ENCODE data around the gene METTL27.

METTL27 gene

DNA sequence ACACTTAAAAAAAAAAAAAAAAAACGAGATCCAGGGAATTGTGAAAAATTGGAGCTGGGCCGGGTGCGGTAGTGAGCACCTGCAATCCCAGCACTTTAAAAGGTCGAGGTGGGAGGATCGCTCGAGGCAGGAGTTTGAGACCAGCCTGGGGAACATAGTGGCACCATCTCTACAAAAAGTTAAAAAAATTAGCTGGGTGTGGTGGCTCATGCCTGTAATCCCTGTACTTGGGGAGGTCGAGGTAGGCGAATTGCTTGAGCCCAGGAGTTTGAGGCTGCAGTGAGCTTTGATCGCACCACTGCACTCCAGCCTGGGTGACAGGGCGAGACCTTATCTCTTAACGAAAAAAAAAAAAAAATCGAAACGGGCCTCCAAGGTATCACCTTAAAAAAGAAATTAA, 9.5 kb downstream of the METTL27 start:
- TF ChIP-seq, protein P1, sequence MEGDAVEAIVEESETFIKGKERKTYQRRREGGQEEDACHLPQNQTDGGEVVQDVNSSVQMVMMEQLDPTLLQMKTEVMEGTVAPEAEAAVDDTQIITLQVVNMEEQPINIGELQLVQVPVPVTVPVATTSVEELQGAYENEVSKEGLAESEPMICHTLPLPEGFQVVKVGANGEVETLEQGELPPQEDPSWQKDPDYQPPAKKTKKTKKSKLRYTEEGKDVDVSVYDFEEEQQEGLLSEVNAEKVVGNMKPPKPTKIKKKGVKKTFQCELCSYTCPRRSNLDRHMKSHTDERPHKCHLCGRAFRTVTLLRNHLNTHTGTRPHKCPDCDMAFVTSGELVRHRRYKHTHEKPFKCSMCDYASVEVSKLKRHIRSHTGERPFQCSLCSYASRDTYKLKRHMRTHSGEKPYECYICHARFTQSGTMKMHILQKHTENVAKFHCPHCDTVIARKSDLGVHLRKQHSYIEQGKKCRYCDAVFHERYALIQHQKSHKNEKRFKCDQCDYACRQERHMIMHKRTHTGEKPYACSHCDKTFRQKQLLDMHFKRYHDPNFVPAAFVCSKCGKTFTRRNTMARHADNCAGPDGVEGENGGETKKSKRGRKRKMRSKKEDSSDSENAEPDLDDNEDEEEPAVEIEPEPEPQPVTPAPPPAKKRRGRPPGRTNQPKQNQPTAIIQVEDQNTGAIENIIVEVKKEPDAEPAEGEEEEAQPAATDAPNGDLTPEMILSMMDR (conservative IDR thresholded peaks at IDR 0.05), result no peak
- H3K27ac ChIP-seq, result peak overlapping the region; percentile 100

DNA sequence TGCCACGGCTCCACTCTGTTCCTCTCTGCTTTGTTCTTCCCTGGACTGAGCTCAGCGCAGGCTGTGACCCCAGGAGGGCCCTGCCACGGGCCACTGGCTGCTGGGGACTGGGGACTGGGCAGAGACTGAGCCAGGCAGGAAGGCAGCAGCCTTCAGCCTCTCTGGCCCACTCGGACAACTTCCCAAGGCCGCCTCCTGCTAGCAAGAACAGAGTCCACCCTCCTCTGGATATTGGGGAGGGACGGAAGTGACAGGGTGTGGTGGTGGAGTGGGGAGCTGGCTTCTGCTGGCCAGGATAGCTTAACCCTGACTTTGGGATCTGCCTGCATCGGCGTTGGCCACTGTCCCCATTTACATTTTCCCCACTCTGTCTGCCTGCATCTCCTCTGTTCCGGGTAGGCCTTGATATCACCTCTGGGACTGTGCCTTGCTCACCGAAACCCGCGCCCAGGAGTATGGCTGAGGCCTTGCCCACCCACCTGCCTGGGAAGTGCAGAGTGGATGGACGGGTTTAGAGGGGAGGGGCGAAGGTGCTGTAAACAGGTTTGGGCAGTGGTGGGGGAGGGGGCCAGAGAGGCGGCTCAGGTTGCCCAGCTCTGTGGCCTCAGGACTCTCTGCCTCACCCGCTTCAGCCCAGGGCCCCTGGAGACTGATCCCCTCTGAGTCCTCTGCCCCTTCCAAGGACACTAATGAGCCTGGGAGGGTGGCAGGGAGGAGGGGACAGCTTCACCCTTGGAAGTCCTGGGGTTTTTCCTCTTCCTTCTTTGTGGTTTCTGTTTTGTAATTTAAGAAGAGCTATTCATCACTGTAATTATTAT, 10.3 kb downstream of the METTL27 start:
- H3K27ac ChIP-seq, result peak overlapping the region; percentile 100

DNA sequence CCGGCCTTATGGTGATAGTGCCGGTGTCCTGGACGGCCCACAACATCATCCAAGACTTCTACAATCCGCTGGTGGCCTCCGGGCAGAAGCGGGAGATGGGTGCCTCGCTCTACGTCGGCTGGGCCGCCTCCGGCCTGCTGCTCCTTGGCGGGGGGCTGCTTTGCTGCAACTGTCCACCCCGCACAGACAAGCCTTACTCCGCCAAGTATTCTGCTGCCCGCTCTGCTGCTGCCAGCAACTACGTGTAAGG, 10.8 kb downstream of the METTL27 start:
- peak overlapping the region; percentile 100 for H3K27ac ChIP-seq
- TF ChIP-seq, protein P1 (conservative IDR thresholded peaks at IDR 0.05), result no peak

More for the DNA sequence above, 10.3 kb downstream of the METTL27 start:
- TF ChIP-seq, protein P1 (conservative IDR thresholded peaks at IDR 0.05), result no peak

DNA sequence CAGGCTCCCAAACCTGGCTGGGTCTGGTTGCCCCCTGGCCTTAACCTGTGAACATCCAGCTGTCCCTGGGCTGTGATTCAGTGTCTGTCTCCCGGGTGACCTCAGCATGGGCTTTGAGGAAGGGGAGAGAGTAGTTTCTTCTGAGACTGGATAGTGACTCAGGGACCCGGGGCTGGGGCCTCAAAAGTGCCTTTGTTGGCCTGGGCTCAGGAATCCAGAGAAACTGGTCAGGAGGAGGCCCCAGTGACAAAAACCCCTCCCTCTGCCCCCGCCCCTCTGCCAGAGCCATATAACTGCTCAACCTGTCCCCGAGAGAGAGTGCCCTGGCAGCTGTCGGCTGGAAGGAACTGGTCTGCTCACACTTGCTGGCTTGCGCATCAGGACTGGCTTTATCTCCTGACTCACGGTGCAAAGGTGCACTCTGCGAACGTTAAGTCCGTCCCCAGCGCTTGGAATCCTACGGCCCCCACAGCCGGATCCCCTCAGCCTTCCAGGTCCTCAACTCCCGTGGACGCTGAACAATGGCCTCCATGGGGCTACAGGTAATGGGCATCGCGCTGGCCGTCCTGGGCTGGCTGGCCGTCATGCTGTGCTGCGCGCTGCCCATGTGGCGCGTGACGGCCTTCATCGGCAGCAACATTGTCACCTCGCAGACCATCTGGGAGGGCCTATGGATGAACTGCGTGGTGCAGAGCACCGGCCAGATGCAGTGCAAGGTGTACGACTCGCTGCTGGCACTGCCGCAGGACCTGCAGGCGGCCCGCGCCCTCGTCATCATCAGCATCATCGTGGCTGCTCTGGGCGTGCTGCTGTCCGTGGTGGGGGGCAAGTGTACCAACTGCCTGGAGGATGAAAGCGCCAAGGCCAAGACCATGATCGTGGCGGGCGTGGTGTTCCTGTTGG, 11.4 kb downstream of the METTL27 start, which contains the start of gene CLDN4:
Gene CLDN4, plus strand, starts transcription at position 316 of the 903 bp plus-strand sequence. Its CDS starts 206 bp downstream, at position 522.
- TF ChIP-seq, protein P1 (conservative IDR thresholded peaks at IDR 0.05), result no peak
- peak within 1 kb of the TSS; percentile 100 for H3K27ac ChIP-seq

DNA sequence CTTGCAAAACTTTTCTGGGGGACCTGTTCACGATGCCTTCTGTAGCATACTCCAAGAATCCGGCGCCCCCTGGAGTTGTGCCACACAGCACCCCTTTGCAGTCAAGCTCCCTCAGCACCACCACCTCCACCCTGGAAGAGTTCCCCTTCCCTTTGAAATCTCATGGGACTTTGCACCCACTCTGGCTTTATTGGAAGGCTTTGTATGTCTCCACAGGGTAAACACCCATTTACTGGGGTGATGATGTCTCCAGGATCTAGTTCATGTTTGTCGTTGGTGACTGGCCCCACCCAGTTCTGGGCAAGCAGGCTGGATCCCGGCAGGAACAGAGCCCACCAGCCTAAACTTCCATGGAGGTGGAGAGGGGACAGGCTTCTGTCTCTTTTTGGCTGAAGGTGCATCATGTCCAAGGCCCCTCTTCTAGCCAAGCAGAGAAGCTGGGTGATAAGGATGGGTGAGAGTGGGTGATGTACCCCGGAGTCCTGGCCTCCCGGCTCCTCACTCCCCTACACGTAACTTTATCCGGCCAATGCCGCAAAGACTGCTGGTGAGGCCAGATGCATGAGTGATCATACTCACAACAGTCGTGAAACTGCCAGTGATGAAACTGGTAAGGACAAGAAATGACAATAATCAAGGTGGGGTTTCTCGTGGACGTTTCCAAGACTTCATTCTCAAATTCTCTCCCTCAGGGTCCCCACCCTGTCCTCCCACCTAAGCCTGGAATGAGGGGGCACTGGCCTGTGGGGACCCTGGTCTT, 12.2 kb downstream of the METTL27 start:
- TF ChIP-seq, protein P1 (conservative IDR thresholded peaks at IDR 0.05), result no peak
- peak overlapping the region; percentile 100 for H3K27ac ChIP-seq

DNA sequence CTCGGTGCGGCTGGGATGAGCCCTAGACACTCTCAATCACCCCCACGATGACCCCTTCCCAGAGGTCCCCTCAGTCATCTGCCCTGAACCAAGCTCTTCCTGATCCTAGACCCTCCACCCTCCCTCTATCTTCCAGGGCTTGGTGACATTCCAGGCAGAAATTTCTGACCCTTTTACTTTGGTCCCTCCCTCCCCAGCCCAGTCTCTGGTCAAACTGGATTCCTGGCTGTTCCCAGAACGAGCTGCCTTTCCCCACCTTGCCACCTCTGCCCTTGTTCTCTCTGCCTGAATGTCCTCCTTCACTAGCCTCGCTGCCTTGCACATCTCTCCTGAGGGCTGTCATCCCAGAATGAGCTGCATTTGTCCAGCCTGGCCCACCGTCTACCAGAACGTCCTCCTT, 12.8 kb downstream of the METTL27 start:
- TF ChIP-seq, protein P1 (conservative IDR thresholded peaks at IDR 0.05), result no peak
- H3K27ac ChIP-seq, result peak overlapping the region; percentile 100

DNA sequence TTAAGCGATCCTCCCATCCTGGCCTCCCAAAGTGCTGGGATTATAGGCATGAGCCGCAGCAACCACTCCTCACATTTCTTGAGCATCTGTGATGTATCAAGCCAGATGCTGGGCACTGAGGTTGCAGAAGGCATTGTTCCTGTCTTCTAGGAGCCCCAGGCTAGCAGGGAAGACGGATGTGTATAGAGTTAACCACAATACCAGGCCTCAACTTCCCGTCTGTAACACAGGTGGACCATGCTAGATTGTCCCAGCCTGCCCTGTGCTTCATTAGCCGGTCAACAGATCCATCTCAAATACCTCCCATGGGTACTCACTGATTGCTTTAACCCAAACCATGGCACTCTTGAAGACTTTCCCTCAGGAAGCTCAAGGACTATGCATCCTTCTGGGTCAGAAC, 13.3 kb downstream of the METTL27 start:
- TF ChIP-seq, protein P1 (conservative IDR thresholded peaks at IDR 0.05), result no peak
- H3K27ac ChIP-seq, result peak overlapping the region; percentile 100
